IPS-15b (cell line): ENCODE results near the gene GYPC.
"Not testable (repeated sequence)": the region's sequence is repeated elsewhere in the genome, so short reads cannot be mapped to it uniquely, and the experiment has no call there.

Experiments
- H3K27me3 ChIP-seq: one replicate; pipeline ENCODE4 v1.6.1; 2013; ENCODE audit warnings: low read length; ENCODE audit not compliant: control insufficient read depth, insufficient read depth
- H3K36me3 ChIP-seq: one replicate; pipeline ENCODE4 v1.6.1; 2013; ENCODE audit warnings: low read length; ENCODE audit not compliant: control insufficient read depth, insufficient read depth
- H3K4me1 ChIP-seq: one replicate; pipeline ENCODE4 v1.6.1; 2013; ENCODE audit warnings: mild to moderate bottlenecking, low read length; ENCODE audit not compliant: control insufficient read depth, insufficient read depth
- H3K4me3 ChIP-seq: one replicate; pipeline ENCODE4 v1.5.1; 2013; ENCODE audit warnings: low read depth, low read length
- H3K9ac ChIP-seq: one replicate; pipeline ENCODE4 v1.6.1; 2013; ENCODE audit warnings: low read depth, mild to moderate bottlenecking, low read length
- H3K9me3 ChIP-seq: one replicate; pipeline ENCODE4 v1.6.1; 2013; ENCODE audit warnings: mild to moderate bottlenecking, low read length; ENCODE audit not compliant: control insufficient read depth, insufficient read depth

GYPC gene

DNA sequence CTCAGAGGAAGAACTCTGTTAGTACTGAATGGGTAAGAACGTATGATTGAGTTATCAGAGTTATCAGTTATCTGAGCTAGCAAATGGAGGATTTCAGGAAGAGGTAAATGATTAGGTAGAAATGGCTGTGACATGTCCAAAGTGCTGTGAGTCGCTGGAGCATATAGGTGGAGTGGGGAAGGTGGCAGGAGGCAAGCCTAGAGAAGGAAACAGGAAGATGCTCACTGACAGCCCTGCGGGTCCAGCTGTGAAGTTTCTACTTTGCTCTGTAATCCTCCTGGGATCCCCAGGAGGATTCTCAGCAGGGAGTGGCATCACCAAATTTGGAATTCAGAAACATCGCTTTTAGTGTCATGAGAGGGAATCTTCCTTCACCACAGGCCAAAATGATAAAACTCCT is 52.0 kb downstream of the GYPC start:
- Histone ChIP-seq H3K27me3 (no peaks in the 10 kb centered on the region), H3K9ac (no peak overlapping the region), H3K9me3 (no peaks in the 10 kb centered on the region), H3K36me3 (no peaks in the 10 kb centered on the region), H3K4me1 (peaks cover 7% of the 10 kb centered on the region), H3K4me3 (no peak overlapping the region)

DNA sequence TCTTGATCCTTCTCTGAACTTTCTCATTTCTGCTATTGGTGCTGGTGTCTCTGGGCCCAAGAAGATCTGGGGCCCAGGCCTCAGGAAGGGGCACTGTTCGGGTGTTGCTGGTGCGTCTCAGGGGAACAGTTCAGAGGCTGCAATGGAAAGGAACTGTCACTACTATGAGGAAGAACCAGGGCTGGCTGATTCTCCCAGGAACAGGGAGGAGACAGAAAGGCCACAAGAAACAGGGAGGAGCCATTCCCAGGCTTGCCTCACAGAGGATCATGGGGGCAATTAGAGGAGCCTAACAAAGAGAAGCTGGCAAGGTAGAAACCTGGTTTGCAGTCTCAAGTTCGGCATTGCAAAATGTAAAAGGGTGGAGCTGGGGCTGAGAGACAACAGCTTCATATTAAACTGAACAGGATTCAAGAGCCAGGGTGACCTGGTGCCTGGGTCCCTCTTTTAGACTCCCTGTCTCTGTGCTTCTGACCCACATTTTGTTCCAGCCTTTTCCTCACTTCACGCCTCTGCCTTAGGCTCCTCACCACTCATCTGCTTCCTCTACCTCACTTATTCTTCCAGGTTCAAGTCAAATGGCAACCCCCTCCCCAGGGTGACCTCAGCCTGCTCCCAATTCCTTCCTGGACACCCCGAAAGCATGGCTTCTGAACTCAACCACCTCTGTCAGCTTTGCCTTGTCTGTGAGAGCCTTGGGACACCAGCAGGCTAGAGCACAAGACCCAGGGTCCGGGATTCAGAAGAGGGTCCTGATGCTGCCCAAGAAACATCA is 58.4 kb downstream of the GYPC start:
- H3K9ac ChIP-seq = no peak overlapping the region
- no peaks in the 10 kb centered on the region for H3K4me1 ChIP-seq
- H3K27me3 ChIP-seq = no peaks in the 10 kb centered on the region
- H3K4me3 ChIP-seq = no peak overlapping the region
- H3K36me3 ChIP-seq = no peaks in the 10 kb centered on the region
- no peaks in the 10 kb centered on the region for H3K9me3 ChIP-seq

DNA sequence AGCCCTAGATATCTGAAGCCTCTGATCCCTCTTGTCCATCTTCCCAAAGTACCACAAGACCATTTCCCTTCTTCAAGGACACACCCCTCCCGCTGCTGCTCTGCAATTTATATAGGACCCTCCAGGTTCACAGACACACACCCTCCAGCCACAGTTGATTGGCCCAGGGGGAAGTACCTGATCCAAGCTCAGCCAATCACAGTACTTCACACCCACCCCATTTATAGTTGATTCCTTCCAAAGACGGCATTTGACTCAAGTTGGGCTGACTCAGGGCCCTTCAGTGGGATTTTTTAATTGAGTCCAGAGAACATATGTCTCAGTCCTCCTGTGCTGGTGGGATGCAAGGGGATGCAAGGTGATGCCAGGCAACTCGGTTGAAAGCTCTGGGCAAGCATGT is 59.2 kb downstream of the GYPC start:
- Histone ChIP-seq H3K9me3 (no peaks in the 10 kb centered on the region), H3K36me3 (no peaks in the 10 kb centered on the region), H3K4me1 (no peaks in the 10 kb centered on the region), H3K4me3 (no peak overlapping the region), H3K9ac (no peak overlapping the region), H3K27me3 (no peaks in the 10 kb centered on the region)

DNA sequence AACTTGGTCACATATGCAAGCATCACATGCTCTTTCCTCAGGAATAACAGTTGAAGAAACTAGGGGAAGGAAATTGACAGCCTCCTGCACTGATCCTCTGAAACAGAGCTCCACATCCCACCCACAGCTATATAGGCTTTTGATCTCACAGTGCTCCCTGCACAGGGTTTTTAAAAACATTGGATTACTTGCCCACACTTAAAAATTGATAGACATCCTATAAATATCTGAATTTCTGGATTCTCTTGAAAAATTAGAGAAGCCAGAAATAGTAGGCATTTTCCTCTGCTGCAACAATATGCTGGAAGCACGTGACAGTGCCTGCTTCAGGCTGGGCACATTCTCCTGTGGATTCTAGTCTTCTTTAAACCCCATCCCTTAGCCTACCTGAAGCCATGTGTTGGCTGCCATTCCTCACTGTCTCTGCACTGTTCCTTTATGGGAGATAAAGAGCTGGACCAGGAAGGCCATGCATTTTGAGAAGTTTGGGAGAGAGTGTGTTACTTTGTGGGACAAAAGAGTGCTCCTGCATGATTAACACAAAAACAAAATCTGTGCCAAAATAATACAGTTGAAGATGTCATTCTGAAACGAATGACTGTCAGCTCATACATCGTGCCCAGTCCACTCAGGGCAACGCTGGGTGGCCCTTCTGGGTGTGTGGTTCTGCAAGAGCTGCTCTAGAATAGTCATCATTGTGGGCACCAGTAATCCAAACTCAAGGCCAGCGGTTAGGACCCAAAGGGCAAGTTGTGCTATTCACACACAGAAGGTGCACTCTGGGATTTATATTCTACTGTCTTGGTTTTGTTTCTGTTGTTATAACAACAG is 59.8 kb downstream of the GYPC start:
- Histone ChIP-seq H3K36me3 (no peaks in the 10 kb centered on the region), H3K27me3 (no peaks in the 10 kb centered on the region), H3K4me3 (no peak overlapping the region), H3K9me3 (no peaks in the 10 kb centered on the region), H3K4me1 (no peaks in the 10 kb centered on the region), H3K9ac (no peak overlapping the region)

DNA sequence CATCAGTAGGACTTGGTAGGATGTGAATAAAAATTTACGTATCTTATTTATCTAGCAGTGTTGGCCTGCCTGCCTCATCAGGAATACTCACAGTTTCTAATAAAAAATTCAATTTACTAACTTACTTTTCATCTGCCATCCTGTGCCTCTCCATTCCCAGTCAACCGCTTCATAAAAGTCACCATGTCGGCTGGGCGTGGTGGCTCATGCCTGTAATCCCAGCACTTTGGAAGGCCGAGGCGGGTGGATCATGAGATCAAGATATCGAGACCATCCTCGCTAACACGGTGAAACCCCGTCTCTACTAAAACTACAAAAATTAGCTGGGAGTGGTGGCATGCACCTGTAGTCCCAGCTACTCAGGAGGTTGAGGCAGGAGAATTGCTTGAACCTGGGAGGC is 61.3 kb downstream of the GYPC start:
- H3K4me1 ChIP-seq, H3K36me3 ChIP-seq, H3K27me3 ChIP-seq, H3K4me3 ChIP-seq, H3K9ac ChIP-seq, H3K9me3 ChIP-seq: not testable (repeated sequence)

DNA sequence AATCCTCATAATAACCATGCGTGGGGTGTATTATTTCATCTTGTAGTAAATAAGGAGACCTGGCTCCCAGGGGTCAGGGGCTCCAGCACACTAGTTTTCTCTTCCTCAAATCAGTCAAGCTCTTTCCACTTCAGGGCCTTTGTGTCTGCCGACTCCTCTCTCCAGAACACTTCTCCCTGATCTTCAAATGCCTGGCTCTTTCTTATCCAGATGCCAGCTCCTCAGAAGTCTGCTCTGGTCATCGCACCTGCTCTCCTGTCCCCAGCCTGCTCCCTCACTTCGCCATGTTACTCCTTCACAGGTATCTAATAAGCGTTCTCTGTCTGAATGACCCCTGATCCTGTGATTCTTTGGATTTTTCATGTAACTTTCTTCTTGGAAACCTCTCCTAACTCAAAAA is 62.0 kb downstream of the GYPC start:
- H3K36me3 ChIP-seq = no peaks in the 10 kb centered on the region
- no peak overlapping the region for H3K9ac ChIP-seq
- H3K4me1 ChIP-seq = no peaks in the 10 kb centered on the region
- no peaks in the 10 kb centered on the region for H3K9me3 ChIP-seq
- H3K4me3 ChIP-seq = no peak overlapping the region
- no peaks in the 10 kb centered on the region for H3K27me3 ChIP-seq

DNA sequence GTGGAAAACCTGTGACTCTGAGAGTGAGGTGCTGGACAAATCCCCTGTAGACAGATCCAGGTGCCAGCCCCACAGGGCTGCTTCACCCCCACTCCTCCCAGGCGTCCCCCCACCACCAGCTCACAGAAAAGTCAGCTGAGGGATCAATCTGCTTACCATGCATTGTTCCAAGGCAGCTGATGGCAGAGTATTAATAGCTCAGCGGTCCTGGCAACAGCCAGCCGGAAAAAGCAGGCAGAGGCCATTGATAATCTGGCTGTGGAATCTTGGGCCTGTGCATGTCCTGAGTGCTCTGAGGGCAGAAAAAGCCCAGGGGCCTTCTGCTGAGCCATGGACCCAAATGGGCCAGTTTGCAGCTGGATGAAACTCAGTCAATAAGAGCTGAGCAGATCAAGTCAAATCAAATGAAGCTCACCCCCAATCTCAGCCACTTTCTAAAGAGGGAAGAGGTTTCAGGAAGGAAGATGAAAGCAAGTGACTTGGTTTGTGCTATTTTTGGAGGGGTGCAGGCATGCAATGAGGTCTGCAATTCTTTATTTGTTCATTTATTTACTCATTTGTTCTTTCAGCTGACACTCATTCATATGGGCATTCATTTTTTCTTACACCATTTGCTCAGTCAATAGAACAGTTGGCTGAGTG is 63.4 kb downstream of the GYPC start:
- Histone ChIP-seq H3K9ac (no peak overlapping the region), H3K36me3 (no peaks in the 10 kb centered on the region), H3K27me3 (no peaks in the 10 kb centered on the region), H3K4me3 (no peak overlapping the region), H3K4me1 (no peaks in the 10 kb centered on the region), H3K9me3 (no peaks in the 10 kb centered on the region)

DNA sequence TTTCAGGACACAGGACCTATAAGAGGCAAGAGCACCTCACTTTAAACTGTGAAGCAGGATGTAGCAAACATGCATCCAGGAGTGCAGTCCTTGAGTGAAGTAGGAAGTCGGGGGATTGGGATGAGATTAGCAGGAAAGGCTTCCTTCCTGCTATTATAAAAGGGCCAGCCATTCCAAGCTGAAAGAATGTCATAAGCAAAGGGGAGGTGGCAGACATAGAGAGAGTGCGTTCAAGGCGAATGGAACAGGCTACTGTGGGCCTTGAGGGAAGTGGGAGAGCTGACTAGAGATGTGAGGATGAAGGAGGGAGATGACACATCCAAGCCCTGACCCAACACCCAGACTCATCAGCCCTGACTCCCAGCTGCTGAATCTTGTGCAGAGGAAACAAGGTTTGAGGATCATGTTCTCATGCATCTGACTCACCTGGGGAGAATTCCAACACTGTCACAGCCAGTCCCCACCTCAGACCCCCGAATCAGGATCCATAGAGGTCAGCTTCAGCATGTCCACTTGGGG is 63.9 kb downstream of the GYPC start:
- Histone ChIP-seq H3K4me1 (no peaks in the 10 kb centered on the region), H3K4me3 (no peak overlapping the region), H3K9ac (no peak overlapping the region), H3K36me3 (no peaks in the 10 kb centered on the region), H3K9me3 (no peaks in the 10 kb centered on the region), H3K27me3 (no peaks in the 10 kb centered on the region)

DNA sequence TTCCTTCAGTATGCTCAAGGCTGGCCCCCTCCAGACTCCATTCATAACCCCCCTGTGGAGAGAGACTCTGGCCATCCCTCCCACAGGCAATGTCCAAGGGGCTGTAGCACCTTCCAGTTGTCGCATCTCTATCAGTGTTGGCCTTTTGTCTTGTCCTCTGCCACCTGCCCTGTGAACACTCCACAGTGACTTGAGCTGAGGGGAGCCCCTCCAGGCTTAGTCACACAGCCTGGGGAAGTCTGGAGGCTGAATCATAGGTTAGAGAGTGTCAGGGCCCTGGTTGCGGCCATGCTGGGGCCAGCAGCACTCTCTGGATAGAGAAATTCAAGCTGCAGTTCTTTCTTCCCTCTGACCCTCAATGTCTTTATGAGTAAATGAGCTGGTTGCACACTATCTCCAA is 64.7 kb downstream of the GYPC start:
- Histone ChIP-seq H3K9ac (no peak overlapping the region), H3K4me3 (no peak overlapping the region), H3K36me3 (no peaks in the 10 kb centered on the region), H3K4me1 (no peaks in the 10 kb centered on the region), H3K27me3 (no peaks in the 10 kb centered on the region), H3K9me3 (no peaks in the 10 kb centered on the region)

DNA sequence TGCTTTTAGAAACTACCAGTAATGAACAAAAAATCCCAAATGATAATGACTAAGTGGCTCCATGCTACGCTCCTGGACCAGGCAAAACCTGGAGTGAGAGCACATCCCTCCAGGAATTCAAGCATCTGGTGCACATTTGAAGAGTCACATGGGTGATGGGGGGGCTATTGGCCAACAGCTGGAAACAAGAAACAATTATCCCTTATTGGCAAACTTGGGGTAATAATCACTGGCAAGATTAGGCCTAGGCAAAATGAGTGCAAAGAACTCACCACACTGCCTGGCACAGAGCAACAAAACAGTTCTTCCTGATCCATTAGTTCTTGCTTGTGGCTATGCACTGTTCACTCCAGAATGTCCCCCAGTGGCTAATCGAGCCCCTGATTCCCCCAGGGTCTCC is 66.1 kb downstream of the GYPC start:
- Histone ChIP-seq H3K9me3 (no peaks in the 10 kb centered on the region), H3K36me3 (no peaks in the 10 kb centered on the region), H3K4me3 (no peak overlapping the region), H3K4me1 (no peaks in the 10 kb centered on the region), H3K27me3 (no peaks in the 10 kb centered on the region), H3K9ac (no peak overlapping the region)

DNA sequence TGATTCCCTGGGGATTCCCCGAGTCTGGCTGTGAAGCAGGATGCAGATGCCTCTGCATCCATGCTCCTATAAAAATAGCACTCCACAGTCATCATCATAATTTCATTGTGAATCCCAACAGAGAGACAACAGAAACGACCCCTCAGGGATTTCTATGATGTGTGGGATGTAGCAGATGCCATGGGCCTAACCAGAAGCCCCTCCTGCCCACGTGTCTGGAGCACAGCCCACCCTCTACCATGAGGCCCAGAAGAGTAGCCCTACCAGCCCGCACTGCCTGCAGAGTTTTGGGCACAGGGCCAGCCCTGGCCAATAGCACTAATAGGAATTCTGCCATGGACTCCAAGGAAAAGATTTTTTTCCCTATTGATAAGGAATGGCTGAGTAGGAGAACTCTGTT is 66.6 kb downstream of the GYPC start:
- Histone ChIP-seq H3K4me1 (no peaks in the 10 kb centered on the region), H3K9ac (no peak overlapping the region), H3K9me3 (no peaks in the 10 kb centered on the region), H3K36me3 (no peaks in the 10 kb centered on the region), H3K27me3 (no peaks in the 10 kb centered on the region), H3K4me3 (no peak overlapping the region)
